Stimulated activated CD4-positive, alpha-beta T cell treated with anti-CD3 and anti-CD28 coated beads, Interleukin-1b, Interleukin-23, amount 100 ng/mL, for 24 hours (primary cell): ENCODE data around the gene TMPRSS4.

ENCODE experiments used
- DNase-seq, 4 experiments: peaks; one replicate each; pipeline ENCODE4 v3.0.0-alpha.2; 2020; ENCODE audit warnings: low read depth in 4 of 4, low spot score in 1 of 4

Gene TMPRSS4

DNA sequence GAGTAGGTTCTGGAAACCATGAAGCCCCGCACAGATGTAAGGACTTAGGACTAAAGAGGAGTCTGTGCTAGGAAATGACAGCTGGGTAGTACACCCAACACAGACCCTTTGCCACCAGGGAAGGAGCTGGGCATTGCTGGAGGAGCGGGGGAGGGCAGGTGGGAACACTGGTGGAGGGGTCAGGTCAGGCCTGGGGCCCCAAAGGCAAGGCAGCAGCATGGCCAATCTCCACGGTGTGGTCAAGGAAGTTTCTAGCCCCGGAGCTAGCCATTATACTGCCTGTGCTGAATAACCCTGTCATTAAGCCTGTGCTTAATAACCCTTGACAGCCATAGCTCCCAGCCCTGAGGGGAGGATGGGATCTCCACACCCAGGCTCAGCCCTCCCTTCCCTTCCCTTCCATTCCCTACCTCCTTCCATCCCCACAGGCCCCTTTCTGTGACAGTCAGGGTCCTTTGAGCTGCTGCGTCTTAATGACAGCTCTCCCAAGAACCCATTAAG, 2.1 kb downstream of the TMPRSS4 start:
- DNase-seq = no peak

DNA sequence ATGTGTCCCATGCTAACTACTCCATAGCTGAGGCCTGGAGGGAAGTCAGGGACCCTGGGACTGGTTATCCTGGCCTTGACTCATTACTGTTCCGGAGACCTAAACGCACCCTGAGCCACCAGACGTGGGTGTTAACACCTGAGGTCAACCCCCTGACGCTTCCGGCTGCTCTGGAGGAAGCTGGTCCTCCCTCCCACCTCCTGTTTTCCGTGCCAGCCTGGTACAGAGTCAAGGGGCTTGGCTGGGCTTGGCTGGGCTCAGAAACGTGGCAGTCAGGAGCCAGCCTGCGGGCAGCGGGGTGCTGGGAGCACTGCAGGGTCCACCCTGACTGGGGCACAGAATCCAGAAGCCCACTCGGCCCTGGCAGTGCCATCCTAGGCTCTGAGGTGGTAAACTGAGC, 2.6 kb downstream of the TMPRSS4 start:
- DNase-seq = no peak

DNA sequence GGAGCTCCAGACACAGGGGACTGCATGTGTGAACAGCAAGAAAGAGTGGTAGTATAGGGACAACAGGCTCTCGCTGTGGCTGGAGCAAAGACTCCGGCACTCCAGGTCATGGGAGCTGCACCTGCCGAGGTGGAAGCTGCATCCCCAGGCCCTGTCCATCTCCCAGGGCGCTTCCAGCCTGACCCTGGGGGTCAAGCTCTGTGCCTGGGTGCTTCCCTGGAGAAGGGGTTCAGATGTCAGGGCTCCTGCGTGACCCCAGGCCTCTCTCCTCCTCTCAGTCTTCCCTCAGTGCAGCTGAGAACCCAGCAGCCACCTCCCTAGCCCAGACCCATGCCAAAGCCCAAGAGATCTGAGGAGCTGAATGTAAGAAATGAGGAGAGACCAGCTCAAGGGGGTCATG, 3.4 kb downstream of the TMPRSS4 start:
- DNase-seq = no peak

DNA sequence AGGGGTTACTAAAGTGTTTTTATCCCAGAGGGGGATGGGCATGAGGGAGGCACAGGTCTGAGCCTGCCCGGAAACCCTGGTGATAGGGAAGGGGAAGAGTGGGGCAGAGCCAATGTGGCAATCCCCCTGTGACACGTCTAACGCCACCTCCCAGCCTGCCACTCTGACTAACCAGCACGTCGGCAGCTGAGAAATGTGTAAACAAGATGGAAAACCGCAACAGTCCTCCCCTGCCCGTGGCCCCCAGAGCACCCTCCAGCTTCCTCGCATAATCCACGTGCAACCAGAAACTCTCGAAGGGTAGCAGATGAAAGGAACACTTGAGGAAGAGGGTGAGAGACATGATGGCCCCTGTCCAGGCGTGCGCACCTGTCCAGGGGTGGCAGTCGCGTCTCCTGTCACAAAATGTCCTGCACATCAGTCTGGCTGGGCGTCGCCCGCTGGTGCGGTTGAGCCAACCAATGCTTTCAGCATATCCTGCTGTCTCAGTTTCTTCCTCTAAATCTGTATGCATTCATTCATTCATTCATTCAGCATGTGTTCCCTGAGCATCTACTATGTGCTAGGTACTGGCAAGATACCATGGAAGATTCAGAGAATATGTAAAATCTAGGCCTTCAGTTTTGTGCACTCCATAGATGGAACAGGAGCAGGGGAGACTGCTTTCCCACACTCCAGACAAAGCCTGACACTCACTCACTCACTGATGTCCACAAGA, 4.5 kb downstream of the TMPRSS4 start:
- DNase-seq = no peak

DNA sequence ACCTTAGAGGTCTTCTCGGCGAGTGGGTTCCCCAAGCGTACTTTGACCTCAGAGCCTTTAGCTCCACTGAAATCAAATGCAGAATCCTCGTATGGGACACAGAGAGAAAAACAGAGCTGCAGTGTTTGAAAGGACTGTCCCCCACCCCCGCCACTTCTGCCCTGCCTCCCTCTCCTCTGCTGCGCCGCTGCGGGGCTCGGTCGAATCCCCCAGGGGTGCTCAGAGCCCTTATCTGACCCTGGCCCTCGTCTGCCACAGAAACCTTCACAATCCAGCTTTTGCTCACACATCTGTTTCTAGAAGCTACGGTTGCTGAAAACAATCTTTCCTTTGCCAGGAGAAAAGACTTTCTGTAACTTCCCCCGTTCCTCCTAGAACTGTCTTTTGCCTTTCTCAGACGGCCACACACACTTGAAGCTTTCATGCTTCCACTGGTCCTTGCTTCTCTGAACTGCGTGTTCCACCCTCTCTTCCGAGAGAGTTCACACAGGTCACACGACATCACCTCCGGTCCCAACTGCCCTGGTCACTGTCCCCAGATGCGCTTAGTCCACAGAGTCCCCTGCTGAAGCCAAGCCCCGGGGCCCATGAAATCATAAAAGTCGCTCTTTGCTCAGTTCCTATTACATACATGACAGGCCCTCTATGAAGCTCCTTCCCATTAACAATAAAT, 6.1 kb downstream of the TMPRSS4 start:
- no peak for DNase-seq

DNA sequence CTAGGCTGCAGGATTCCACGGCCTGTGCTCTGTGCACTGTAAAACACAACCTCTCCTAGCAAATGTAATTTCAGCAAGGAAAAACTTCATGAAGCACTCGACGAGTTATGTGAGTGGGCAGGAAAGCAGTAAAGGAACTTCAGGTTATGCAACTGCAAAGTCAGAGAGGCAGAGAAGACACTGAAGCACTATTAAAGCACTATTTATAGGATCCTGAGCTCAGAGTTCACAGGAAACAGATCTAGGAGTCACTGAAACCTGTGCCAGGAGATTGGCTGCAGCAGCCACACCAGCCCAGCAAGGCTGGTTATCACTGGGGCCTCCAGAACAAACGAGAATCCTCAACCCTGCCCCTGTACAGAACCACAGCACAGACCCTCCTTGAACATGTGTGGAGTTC, 7.4 kb downstream of the TMPRSS4 start:
- no peak for DNase-seq

DNA sequence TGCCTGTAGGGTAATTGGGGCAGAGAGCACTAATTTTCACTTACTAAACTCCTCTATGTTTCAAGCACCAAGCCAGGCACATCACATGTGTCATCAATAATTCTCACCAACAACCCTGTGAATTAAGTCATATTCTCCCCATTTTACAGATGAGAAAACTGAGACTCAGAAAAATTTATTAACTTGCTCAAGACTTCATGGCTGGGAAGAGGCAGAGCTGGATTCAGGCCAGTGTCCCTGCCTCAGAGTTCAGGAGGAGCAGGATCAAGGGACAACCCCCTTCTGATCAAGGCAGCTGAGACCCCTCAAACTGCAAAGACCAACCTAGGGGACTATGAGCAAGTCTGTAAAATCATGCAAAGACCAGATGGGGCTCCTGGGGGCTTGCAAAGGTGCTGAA, 7.8 kb downstream of the TMPRSS4 start:
- no peak for DNase-seq

DNA sequence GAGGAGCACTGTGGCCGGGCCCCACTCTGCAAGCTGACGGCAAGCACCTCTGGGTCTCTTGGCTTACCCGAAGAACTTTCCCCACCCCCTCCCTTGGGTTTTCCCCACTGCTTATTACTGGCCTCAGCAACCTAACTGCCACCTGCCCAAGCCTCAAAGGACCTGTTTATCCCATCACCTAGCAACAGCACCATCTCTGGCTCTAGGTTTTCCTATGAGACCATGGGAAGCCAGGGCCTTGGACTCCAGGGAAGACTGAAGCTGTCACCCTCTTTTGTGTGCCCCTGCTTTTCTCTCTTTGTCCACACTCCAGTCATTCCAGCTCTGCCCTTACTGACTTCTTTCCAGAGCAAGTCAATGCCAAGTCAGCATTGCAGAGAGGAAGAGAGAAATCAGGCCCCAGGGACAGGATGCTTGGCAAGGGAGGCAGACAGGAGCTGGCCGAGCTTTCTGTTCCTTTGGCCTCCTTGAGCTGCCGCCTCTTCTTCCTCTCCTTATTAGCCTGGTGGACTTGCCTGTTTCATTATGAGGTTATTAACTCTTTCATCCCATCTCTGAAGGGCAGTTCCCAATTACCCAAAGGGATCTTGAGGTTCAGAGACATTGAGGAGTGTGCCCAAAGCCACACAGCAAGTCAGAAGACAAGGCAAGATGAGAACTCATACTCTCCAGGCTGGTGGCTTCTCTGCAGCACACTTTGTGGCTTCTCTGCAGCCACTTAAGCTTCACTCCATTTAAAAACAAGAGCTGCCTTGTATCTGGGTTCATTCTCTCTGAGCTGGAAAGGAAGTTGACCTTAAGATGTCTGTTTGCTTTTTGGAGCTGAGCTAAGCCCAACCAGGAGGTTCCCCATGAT, 10.3 kb downstream of the TMPRSS4 start, which contains the start of gene SMIM35:
Gene SMIM35 (minus strand): TSS at position 51 of the 856 bp plus-strand sequence. CDS start 206 bp downstream, outside the sequence.
- DNase-seq = no peak

DNA sequence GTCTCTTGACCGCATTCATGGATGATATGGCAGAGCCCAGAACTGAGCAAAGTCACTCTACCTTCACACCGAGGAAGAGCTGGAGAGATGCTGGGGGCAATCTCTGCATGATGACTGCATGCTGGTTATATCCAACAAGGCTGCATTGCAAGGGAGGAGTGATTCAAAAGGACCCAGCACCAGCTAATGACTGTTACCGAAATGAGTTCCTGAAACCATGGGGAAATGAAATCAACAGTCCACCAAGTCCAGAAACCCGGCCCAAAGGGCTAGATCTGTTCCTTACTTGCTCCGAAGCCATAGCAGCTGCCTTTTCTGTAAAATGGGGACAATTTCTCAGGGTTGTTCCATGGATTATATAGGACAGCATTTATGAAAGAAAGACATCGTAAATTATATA, 11.1 kb downstream of the TMPRSS4 start:
- no peak for DNase-seq

DNA sequence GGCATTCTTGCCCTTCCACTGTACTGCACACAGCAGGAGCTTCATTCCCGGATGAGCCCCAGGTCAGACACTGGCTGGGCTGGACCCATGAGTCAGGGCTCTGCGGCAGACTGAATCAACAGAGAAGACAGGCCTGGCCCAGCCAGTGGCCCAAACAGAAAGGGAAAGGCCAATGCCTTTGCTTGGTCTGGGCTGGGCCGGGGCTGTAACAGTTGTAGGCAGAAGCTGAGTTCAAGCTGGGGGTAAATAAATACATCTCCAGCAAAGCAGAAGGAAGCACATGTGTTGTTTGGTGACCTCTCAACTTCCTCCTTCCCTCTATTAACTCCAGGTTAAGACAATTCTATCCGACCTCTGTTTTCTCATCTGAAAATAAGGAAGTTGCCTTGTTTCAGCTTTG, 11.7 kb downstream of the TMPRSS4 start:
- DNase-seq = no peak

DNA sequence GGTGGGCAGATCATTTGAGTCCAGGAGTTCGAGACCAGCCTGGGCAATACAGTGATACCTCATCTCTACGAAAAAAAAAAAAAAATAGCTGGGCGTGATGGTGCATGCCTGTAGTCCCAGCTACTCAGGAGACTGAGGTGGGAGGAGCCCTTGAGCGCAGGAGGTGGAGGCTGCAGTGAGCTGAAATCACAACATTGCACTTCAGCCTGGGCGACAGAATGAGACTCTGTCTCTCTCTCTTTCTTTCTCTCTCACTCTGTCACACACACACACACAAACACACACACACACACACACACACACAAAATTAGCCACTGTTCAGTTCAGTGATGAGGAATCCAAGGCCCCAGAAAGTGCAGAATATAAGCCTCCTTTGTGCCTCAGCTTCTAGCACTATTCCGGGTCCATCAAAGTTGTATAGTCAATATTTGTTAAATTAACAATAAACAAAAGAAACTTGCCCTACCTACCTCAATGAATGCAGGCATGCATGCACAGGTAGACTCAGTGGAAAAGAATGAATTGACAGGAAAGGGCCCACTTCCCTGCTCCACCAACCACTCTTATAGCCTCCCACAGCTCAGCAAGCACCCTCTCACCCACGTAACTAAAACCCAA, 13.8 kb downstream of the TMPRSS4 start:
- no peak for DNase-seq

DNA sequence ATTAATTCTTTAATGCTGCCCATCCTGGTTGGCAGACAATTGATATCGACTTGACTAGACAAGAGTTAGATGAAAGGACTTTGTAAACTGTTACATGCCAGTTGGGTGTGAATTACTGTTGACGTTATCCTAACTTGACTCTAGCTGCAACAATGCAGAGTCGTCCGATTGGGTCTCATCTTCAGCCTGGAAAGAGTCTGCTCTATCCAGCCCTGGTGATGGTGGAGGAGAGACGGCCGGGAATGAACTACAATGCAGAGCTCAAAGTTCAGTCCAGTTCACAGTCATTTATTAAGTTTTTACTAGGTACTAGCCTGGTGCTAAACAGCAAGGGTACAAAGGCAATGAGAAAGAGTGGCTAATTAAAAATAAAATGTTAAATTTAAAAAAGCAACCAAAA, 14.8 kb downstream of the TMPRSS4 start:
- DNase-seq = no peak

DNA sequence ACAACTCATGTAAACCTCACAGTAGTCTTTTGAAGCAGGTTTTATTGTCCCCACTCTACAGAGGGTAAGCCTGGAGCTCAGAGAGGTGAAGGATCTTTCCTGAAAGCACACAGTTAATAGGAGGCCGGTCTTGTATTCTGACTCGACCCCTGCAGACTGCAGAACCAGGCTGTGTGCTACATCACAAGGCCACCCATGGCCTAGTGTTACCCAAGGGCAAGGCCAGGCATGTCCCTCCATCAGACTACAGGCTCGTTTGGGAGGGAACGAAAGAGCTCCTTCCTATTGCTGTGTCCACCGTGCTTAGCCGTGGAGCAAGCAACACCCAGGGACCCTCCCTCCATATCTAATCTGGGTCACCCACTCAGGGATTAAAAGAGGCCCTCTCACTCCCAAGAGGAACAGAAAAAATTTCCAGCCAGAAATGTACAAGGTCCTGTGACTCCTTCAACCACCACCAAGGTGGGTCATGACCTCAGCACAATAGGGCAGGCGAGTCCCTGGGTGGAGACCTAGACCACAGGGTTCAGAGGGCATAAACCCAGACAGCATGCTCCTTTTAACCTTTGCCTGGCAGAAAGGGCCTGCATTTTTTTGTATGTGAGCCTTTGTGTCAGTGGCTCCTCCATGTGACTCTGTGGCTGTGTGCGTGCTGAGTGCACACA, 16.2 kb downstream of the TMPRSS4 start:
- DNase-seq = no peak

DNA sequence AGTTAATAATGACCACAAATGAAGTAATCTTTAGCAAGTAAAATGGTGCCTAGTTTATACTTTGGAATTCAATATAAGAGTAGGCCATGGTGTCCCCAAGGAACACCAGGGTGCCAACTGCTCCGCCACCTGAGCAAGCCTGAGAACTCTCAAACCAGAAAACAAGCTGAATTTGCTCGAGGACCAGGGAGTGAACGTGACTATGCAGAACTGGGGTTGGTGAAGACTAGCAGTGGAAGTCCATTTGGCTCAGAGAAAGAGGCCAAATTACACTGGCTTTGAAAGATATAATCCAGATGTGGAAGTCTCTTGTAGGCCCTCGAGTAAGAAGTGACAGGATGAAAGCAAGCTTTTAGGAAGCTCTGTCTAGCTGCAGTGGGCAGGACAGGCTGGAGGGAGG, 18.6 kb downstream of the TMPRSS4 start:
- DNase-seq = no peak

DNA sequence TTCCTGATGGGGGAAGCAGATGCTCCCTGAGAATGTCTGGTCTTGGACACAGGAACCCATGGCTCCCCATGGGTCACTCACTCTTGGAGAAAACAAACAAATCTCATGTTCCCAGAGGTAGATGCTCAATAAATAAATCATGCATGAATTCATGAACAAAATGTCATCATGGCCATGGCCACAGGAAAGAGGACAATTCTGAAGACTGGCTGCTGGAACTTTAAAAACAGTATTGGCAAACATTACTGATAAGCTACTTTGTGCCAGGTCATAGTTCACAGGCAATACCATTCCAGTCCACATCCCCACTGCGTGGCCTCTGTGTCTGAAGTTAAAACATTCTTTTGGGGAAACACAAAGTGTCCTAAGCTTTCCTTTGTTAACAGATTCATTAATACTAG, 19.1 kb downstream of the TMPRSS4 start:
- DNase-seq = no peak

DNA sequence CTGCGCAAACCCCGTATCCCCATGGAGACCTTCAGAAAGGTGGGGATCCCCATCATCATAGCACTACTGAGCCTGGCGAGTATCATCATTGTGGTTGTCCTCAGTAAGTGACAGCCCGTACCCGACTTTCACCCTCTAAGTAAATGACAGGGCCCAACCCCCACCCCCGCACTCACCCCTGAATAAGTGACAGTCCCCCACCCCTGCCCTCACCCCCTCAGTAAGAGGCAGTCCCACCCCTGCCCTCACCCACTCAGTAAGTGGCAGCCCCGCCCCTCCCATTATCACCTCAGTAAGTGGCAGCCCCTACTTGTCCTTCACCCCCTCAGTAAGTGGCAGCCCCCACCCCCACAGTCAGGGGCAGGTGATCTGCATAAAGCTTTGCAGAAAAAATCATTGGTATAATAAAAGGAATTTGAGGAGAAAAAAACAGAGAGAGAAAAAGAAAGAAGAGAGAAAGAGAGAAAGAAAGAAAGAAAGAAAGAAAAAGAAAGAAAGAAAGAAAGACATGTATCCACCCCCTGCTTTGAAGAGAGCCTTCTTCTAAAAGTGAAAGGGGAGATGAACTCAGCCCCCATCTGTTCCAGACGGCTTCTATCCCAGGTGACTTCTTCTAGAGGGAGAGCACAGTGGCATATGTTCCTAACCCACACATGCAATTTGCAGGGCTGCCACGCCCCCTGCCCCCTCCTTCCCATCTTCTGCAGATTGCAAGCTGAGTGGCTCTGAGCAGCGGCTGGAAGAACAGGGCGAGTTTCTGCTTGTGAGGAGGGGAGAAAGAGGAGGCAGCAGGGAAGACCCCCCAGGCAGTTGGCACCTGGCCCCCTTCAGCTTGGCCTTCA, 22.3 kb downstream of the TMPRSS4 start:
- no peak for DNase-seq

DNA sequence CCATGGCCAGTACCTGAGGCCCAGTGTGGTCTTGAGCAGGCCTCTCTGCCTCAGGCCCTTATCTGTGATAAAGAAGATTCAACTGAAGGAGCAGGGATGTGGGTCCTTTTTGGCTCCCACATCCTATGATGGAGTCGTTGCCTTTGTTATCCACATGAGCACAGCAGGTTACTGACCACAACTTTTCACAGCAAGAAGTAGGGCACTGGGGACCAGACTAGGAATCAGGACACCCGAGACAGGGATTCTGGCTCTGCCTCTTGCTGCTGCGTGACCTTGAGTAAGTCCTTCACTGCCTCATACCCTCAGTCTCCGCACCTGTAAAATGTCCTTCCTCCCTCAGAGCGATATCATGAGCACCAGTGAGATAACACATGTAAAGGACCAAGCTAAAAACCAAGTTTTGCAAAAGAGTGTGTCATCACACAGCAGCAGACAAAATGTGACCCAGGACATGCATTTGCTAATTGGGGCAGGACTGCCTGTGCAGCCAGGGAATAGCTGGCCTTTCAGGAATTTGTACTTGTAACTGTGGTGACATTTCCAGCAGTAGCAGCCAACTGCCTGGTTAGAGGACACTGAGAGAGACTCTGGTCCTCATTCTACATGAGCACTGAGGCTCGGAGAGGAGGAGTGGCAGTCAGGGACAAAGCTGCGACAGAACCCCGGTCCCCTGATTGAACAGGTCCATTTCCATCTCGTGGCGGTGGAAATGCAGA, 23.1 kb downstream of the TMPRSS4 start:
- DNase-seq = no peak

DNA sequence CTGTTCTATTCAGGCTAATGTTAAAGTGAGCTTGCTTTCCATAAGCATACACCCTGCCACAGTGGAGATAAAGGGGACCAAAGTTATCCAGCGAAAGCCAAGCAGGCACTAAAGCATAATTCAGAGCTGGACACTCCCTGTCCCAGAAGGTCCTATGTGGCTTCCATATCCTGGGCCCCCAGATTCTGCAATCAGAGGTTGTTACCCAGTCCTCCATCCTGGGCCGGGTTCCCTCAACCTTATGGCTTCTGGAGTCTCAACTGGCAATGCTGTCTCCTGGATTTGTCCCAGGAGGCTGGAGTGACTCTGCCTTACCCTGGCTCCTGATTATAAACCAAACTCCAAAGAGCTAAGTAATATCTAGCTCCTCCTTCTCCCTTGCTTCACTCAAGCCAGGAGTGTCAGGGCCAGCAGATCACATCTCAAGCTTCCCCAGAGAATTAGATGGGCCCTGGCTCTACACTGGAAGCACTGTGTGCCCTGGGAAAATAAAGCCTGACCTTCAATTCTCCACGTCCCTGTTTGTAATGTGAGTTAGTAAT, 23.9 kb downstream of the TMPRSS4 start:
- DNase-seq = no peak

DNA sequence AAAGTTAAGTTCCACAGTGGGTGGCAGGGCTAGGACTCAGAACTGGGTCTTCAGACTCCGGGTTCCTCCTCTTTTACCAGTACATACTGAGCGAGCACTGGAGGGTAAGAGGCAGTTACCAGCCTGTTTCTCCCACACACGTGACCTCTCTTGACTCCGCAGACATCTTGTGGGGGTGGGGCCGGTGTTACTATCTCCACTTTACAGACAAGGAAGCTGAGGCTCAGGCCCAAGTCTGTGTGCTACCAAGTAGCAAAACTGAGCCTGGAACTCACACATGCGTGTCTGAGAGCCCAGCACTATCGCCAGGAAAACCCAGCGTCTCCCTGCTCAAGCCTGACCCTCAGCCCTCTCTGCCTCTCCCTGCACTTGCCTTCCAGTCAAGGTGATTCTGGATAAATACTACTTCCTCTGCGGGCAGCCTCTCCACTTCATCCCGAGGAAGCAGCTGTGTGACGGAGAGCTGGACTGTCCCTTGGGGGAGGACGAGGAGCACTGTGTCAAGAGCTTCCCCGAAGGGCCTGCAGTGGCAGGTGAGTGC, 25.9 kb downstream of the TMPRSS4 start:
- DNase-seq = no peak
